Measurements from ENCODE around the gene PSAP.

DNA sequence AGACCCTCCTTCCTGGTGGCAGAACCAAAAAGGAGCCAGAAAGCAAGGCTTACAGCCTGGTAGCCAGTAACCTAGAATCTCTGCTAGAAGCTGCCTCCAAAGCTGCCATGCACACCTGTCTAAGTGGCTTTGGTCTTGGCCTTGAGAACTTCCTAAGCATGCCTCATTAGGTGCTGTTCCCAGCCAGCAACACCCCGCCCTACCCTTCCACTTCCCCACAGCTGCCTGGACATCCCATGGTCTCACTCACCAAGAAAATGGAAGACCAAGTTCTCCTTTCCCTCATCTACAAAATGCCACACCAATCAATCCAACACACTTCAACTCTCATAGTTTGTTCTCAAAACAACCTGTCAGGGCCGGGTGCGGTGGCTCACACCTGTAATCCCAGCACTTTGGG, 4.2 kb downstream of the PSAP start:
- TF ChIP-seq CTCF (IDR thresholded peaks at IDR 0.05) = no peak
- no peak for TF ChIP-seq POLR2A (IDR thresholded peaks at IDR 0.05)
